Activated CD4-positive, alpha-beta T cell treated with anti-CD3 and anti-CD28 coated beads for 36 hours (primary cell): ENCODE data around the gene RS1. TPM values are rescaled to one million over a fixed set of nuclear protein-coding genes. Genes with fewer than 3 reads are reported as not detected.

Experiments
- ATAC-seq: fragments of 200-7000 bp; cut with Tn5 transposase; one replicate; pipeline ENCODE4 v1.10.0; 2021; ENCODE audit warnings: mild to moderate bottlenecking, moderate library complexity
- CTCF ChIA-PET: fragments of 350-600 bp; sonication (Branson Sonifier 250); formaldehyde crosslinking; loops from one replicate; lab custom pipeline; 2021; ENCODE audit warnings: antibody characterized with exemption; lab: Charles Lee
- POLR2A ChIA-PET: fragments of 350-600 bp; sonication (Branson Sonifier 250); formaldehyde crosslinking; loops from one replicate; lab custom pipeline; 2021; ENCODE audit warnings: antibody characterized with exemption, inconsistent platforms; lab: Charles Lee
- DNase-seq: peaks from one replicate; pipeline ENCODE4 v3.0.0-alpha.2; 2020
- H3K27ac Mint-ChIP-seq: one replicate; pipeline ENCODE4 v1.8.0; 2021; ENCODE audit warnings: mixed read lengths
- H3K27me3 Mint-ChIP-seq: one replicate; pipeline ENCODE4 v1.8.0; 2021; ENCODE audit warnings: mixed read lengths
- H3K36me3 Mint-ChIP-seq: one replicate; pipeline ENCODE4 v1.8.0; 2021; ENCODE audit warnings: low read depth, mixed read lengths
- H3K4me1 Mint-ChIP-seq: one replicate; pipeline ENCODE4 v1.8.0; 2021; ENCODE audit warnings: mixed read lengths
- H3K4me3 Mint-ChIP-seq: one replicate; pipeline ENCODE4 v1.8.0; 2021; ENCODE audit warnings: mild to moderate bottlenecking, moderate library complexity, mixed read lengths
- H3K9me3 Mint-ChIP-seq: one replicate; pipeline ENCODE4 v1.8.0; 2021; ENCODE audit warnings: low read depth, mixed read lengths
- intact Hi-C, 2 experiments: fragments of 100-400 bp; cut with DNase I in 1 of 2; cut with micrococcal nuclease in 1 of 2; formaldehyde crosslinking; loops; one replicate each; pipeline versions ENCODE4 v1.14.2 to v1.15.1; 2022 to 2024; cut with DNase I, micrococcal nuclease
- total RNA-seq, 2 experiments: library from RNA; stranded (reverse); gene quantifications; one replicate each; pipeline ENCODE4 v1.2.3, GENCODE V29; 2021

RS1 gene
- total RNA-seq, 2 experiments from 2014 or later: not detected

DNA sequence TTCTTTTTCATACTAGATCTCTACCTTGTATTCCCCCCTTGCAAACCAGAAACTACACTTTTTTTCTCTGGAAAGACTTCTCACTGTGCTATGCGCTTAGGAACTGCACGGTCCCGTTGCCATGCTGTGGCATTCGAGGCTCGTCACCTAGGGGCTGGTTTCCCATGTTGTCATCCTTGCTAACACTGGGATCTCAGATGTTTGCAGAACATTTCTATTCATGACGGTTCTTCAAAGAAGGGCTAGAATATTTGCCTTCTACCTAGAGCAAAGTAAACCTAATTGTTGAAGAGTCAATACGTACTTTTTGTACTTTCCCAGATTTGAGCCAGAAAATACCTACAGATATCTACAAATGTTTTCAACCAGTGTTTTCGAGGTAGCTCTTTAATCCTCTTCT is 41.0 kb downstream of the RS1 start:
- Mint-ChIP-seq H3K4me3 (no peak overlapping the region), H3K9me3 (no peaks in the 10 kb centered on the region), H3K27me3 (no peaks in the 10 kb centered on the region), H3K36me3 (peaks cover 2% of the 10 kb centered on the region), H3K4me1 (no peaks in the 10 kb centered on the region), H3K27ac (no peak overlapping the region)
- ATAC-seq (no peak), DNase-seq (no peak)
- intact Hi-C loops: no loop called here
- POLR2A ChIA-PET: no interaction called here
- CTCF ChIA-PET: interaction anchor here (1.0 kb wide), 1 partner anchor 620 kb away, joined by 5 read pairs; no protein-coding TSS in a partner anchor

- ATAC-seq: no peak
- peaks cover 5% of the 10 kb centered on the region for H3K36me3 Mint-ChIP-seq
- CTCF ChIA-PET: no interaction called here
- no peaks in the 10 kb centered on the region for H3K27me3 Mint-ChIP-seq
- H3K27ac Mint-ChIP-seq: no peak overlapping the region
- no peak for DNase-seq
- POLR2A ChIA-PET: no interaction called here
- intact Hi-C loops: no loop called here
- no peaks in the 10 kb centered on the region for H3K4me1 Mint-ChIP-seq
- H3K4me3 Mint-ChIP-seq: no peak overlapping the region
- H3K9me3 Mint-ChIP-seq: no peaks in the 10 kb centered on the region
Observed at GRCh38 chrX:18624599-18624998, 47.3 kb downstream of the RS1 start.

DNA sequence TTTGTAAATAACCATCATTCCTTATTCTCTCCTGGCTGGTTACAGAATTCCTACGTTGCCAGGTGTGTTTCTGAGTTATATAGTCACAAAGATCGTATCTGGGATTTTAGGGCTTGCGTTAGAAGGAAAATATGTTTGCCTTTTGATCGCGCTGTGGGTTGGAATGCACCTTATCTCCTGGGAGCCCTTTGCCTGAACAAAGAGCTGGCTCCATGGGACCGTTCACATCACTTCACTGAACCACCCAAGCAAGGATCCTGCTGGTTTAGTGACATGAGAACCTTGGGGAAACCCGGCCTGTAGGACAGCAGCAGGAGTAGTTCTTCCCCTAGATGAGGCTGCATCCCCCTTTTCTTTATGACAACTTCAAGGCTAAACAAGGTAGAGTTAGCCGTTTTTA is 51.6 kb downstream of the RS1 start:
- Mint-ChIP-seq H3K27me3 (no peaks in the 10 kb centered on the region), H3K36me3 (peaks cover 2% of the 10 kb centered on the region), H3K4me3 (no peak overlapping the region), H3K27ac (no peak overlapping the region), H3K4me1 (no peaks in the 10 kb centered on the region), H3K9me3 (no peaks in the 10 kb centered on the region)
- intact Hi-C loops: no loop called here
- POLR2A ChIA-PET: no interaction called here
- no peak for ATAC-seq
- DNase-seq: no peak
- CTCF ChIA-PET: no interaction called here

DNA sequence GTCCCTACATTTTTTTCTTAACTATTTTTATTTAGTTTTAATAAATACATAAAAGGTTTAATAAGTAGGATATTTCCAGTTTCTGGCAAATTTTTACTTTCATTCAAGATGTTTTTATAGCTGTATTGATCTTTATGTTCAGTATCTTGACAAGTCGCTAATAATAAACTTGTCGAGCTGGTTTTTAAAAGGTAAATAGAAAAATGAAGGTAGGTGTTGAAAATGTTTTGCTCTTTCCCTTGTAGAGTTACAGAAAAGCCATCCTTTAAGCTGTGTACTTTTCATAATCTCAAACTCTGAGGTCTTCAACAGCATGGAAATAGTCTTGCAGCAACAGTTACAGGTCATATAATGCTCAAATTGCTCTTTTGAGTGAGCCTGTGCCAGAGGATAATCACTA is 52.6 kb downstream of the RS1 start:
- Mint-ChIP-seq H3K4me1 (no peaks in the 10 kb centered on the region), H3K9me3 (no peaks in the 10 kb centered on the region), H3K27me3 (no peaks in the 10 kb centered on the region), H3K27ac (no peak overlapping the region), H3K36me3 (no peaks in the 10 kb centered on the region), H3K4me3 (no peak overlapping the region)
- ChIA-PET POLR2A (no interaction called here), CTCF (no interaction called here)
- intact Hi-C loops: no loop called here
- no peak for DNase-seq
- no peak for ATAC-seq

- ChIA-PET POLR2A (no interaction called here), CTCF (no interaction called here)
- Mint-ChIP-seq H3K9me3 (no peaks in the 10 kb centered on the region), H3K4me3 (no peak overlapping the region), H3K36me3 (no peaks in the 10 kb centered on the region), H3K27ac (no peak overlapping the region), H3K4me1 (no peaks in the 10 kb centered on the region), H3K27me3 (no peaks in the 10 kb centered on the region)
- ATAC-seq (no peak), DNase-seq (no peak)
- intact Hi-C loops: no loop called here
Observed at GRCh38 chrX:18617407-18617750, 54.5 kb downstream of the RS1 start.

DNA sequence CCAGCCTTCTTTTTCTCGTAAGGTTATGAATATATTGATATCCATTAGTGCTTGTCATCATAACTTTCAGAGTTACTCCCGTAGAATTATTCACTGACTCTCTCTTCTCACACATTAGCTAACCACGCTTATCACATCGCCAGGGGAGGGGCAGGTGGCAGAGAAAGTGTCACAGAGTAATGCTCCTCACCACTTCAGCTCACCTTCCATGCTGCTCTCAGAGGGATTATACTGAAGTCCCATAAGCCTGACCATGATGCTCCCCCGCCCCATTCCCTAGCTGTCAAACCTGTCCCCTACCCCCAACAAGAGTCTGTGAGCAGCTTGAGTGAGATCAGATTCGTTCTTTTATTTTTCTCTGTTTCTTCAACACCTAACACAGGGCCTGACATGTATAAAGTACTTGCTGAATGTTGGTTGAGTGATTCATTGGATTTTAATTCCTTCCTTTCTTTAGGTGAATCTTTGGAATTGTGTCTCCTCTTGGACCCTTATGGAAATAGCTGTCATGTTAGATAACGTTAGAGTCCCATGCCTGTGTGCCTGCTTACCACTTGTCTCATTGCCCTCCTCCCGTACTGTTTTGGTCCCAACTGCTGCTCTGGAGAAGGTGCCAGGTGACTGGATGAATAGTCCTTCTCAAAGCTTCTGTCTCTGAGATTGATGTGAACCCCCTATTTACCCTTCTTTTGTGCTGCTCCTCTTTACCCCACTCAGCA is 55.1 kb downstream of the RS1 start:
- no peaks in the 10 kb centered on the region for H3K27me3 Mint-ChIP-seq
- H3K4me3 Mint-ChIP-seq: no peak overlapping the region
- CTCF ChIA-PET: interaction anchor here (0.6 to 1.1 kb wide), 3 partner anchors 10 to 608 kb away, joined by 3 read pairs; no protein-coding TSS in a partner anchor
- no peaks in the 10 kb centered on the region for H3K36me3 Mint-ChIP-seq
- POLR2A ChIA-PET: no interaction called here
- no peaks in the 10 kb centered on the region for H3K9me3 Mint-ChIP-seq
- no peak for ATAC-seq
- intact Hi-C loops: no loop called here
- DNase-seq: no peak
- H3K4me1 Mint-ChIP-seq: no peaks in the 10 kb centered on the region
- no peak overlapping the region for H3K27ac Mint-ChIP-seq

- H3K36me3 Mint-ChIP-seq: peaks cover 2% of the 10 kb centered on the region
- ChIA-PET POLR2A (no interaction called here), CTCF (no interaction called here)
- no peak overlapping the region for H3K27ac Mint-ChIP-seq
- no peaks in the 10 kb centered on the region for H3K9me3 Mint-ChIP-seq
- DNase-seq (no peak), ATAC-seq (no peak)
- H3K4me1 Mint-ChIP-seq: no peaks in the 10 kb centered on the region
- no peak overlapping the region for H3K4me3 Mint-ChIP-seq
- intact Hi-C loops: no loop called here
- no peaks in the 10 kb centered on the region for H3K27me3 Mint-ChIP-seq
Observed at GRCh38 chrX:18613930-18614639, 57.8 kb downstream of the RS1 start.

DNA sequence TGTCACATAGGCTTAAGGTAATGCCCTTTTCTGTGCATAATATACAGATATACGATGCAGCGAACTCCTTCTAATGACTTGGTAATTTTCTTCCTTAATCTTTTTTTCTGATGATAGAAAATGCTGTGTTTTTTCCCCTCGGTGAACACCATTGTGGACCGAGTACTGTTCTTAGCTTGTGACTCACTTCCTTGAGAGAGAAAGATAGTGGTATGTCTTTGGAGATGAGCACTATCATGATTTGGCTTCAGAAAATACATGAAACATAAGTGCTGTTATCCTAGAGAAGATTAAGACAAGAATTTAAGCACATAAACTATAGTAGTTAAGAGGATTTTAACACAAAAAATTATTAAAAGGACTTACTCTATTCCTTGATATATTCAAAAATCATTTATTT is 63.9 kb downstream of the RS1 start:
- H3K27ac Mint-ChIP-seq: no peak overlapping the region
- no peak for DNase-seq
- H3K9me3 Mint-ChIP-seq: no peaks in the 10 kb centered on the region
- intact Hi-C loops: no loop called here
- ChIA-PET POLR2A (no interaction called here), CTCF (no interaction called here)
- no peaks in the 10 kb centered on the region for H3K4me1 Mint-ChIP-seq
- H3K4me3 Mint-ChIP-seq: no peak overlapping the region
- no peaks in the 10 kb centered on the region for H3K27me3 Mint-ChIP-seq
- ATAC-seq: no peak
- H3K36me3 Mint-ChIP-seq: peaks cover 4% of the 10 kb centered on the region

DNA sequence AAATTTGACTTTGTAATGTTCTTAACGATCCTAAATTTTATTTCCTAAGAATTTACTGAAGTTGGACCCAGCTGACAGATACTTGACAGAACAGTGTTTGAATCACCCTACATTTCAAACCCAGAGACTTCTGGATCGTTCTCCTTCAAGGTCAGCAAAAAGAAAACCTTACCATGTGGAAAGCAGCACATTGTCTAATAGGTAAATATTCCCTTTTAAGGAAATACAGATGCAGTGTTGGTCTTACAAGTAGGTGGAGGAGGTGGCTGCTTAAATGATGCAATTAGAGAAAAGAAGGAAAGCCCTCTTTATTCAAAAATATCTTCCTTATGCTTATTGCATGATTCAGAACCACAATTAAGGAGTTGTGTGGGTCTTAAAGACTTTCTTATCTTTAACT is 73.5 kb downstream of the RS1 start:
- no peak overlapping the region for H3K4me3 Mint-ChIP-seq
- H3K27ac Mint-ChIP-seq: no peak overlapping the region
- intact Hi-C loops: no loop called here
- CTCF ChIA-PET: interaction anchor here (0.5 kb wide), 1 partner anchor 706 kb away, joined by 3 read pairs; no protein-coding TSS in a partner anchor
- no peaks in the 10 kb centered on the region for H3K27me3 Mint-ChIP-seq
- DNase-seq (no peak), ATAC-seq (no peak)
- POLR2A ChIA-PET: no interaction called here
- H3K9me3 Mint-ChIP-seq: no peaks in the 10 kb centered on the region
- peaks cover 2% of the 10 kb centered on the region for H3K36me3 Mint-ChIP-seq
- no peaks in the 10 kb centered on the region for H3K4me1 Mint-ChIP-seq

DNA sequence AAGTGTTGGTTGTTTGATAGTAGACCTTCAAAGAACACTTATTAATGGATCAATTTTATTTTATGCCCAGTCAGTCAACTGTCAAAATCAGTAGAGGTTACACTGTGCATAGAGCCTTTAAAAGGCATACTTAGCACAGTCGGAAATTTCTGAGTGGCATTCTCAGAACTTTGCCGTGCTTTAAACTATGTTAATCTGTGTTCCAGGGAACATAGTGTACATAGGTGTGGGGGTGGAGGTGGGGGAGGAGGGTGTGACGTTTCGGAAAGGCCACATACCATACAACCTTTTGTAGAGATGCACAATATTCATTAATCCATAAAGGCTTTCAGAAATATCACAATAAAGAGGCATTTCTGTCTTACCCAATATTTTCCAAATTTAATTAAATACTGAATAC is 75.8 kb downstream of the RS1 start:
- Mint-ChIP-seq H3K36me3 (peaks cover under 1% of the 10 kb centered on the region), H3K4me1 (no peaks in the 10 kb centered on the region), H3K27ac (no peak overlapping the region), H3K4me3 (no peak overlapping the region), H3K9me3 (no peaks in the 10 kb centered on the region), H3K27me3 (no peaks in the 10 kb centered on the region)
- CTCF ChIA-PET: no interaction called here
- ATAC-seq (no peak), DNase-seq (no peak)
- intact Hi-C loops: no loop called here
- POLR2A ChIA-PET: no interaction called here

DNA sequence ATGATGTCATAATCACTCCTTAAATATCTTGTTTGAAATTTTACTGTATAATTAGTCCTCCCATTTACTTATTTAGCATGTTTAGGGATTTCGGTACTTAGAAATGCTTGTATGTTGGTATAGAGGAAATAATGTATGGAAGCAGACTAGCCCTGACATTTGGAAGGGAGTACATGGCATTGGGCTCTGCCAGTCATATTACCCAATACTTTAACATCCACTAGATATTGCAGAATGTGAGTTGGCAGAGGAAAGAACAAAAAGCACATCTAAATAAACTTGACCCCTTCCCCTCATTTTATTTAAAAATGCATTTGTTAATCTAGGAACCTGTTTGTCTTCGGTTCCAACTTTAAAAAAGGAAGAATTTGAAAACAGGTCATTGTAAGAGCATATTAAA is 77.8 kb downstream of the RS1 start:
- H3K4me3 Mint-ChIP-seq: no peak overlapping the region
- no peak for DNase-seq
- CTCF ChIA-PET: no interaction called here
- intact Hi-C loops: no loop called here
- POLR2A ChIA-PET: no interaction called here
- peaks cover 3% of the 10 kb centered on the region for H3K36me3 Mint-ChIP-seq
- no peaks in the 10 kb centered on the region for H3K4me1 Mint-ChIP-seq
- no peaks in the 10 kb centered on the region for H3K27me3 Mint-ChIP-seq
- H3K9me3 Mint-ChIP-seq: no peaks in the 10 kb centered on the region
- no peak for ATAC-seq
- H3K27ac Mint-ChIP-seq: no peak overlapping the region

- no peak for DNase-seq
- no peak overlapping the region for H3K4me3 Mint-ChIP-seq
- POLR2A ChIA-PET: no interaction called here
- peaks cover 9% of the 10 kb centered on the region for H3K36me3 Mint-ChIP-seq
- intact Hi-C loops: no loop called here
- H3K27me3 Mint-ChIP-seq: no peaks in the 10 kb centered on the region
- no peaks in the 10 kb centered on the region for H3K4me1 Mint-ChIP-seq
- no peaks in the 10 kb centered on the region for H3K9me3 Mint-ChIP-seq
- ATAC-seq: no peak
- H3K27ac Mint-ChIP-seq: no peak overlapping the region
- CTCF ChIA-PET: no interaction called here
Observed at GRCh38 chrX:18591834-18592233, 80.1 kb downstream of the RS1 start.
